ENCODE results near the gene EFCAB13.

DNA sequence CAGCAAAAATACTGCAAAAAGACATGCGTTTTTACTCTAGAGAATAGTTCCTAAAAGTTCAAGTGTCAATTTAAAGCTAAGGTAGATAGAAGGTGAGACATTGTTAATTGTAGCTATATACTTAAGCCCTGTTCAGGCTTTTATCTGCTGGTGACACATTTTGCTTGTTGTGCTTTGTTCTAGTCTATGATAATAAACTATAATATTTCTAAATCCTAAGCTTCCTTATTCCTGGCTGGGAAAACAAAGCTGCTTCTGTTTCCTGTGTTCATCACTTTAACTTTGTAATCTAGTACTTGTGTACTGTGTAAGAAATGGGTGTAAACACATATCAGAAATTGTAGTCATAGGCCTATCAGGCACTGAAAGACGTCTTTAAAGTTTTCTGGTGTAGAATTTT is 77.3 kb downstream of the EFCAB13 start:
- TF ChIP-seq, protein P1, sequence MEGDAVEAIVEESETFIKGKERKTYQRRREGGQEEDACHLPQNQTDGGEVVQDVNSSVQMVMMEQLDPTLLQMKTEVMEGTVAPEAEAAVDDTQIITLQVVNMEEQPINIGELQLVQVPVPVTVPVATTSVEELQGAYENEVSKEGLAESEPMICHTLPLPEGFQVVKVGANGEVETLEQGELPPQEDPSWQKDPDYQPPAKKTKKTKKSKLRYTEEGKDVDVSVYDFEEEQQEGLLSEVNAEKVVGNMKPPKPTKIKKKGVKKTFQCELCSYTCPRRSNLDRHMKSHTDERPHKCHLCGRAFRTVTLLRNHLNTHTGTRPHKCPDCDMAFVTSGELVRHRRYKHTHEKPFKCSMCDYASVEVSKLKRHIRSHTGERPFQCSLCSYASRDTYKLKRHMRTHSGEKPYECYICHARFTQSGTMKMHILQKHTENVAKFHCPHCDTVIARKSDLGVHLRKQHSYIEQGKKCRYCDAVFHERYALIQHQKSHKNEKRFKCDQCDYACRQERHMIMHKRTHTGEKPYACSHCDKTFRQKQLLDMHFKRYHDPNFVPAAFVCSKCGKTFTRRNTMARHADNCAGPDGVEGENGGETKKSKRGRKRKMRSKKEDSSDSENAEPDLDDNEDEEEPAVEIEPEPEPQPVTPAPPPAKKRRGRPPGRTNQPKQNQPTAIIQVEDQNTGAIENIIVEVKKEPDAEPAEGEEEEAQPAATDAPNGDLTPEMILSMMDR (IDR thresholded peaks at IDR 0.05) = no peak
- TF ChIP-seq POLR2A (IDR thresholded peaks at IDR 0.05) = no peak
